ENCODE results near the gene COL4A3. TPM values are rescaled to one million over a fixed set of nuclear protein-coding genes. Genes with fewer than 3 reads are reported as not detected.

COL4A3 gene
- total RNA-seq, 6 donors from 2014 or later: 32.9 to 129 (median 60.6) TPM

- H3K9me3 ChIP-seq: no peaks in the 10 kb centered on the region
- peak within 1 kb of the TSS; percentile 88 to 94 (median 90) for H3K27ac ChIP-seq
- TF ChIP-seq EP300 (IDR thresholded peaks at IDR 0.05) (peak in 2 of 4 donors; percentile 19 to 80), POLR2AphosphoS5 (IDR thresholded peaks at IDR 0.05) (peak; percentile 95 to 97), CTCF (IDR thresholded peaks at IDR 0.05) (peak in 1 of 6 experiments; percentile 34), POLR2A (IDR thresholded peaks at IDR 0.05) (peak in 3 of 4 donors; percentile 62 to 84 (median 71))
- H3K4me1 ChIP-seq: peaks cover 12 to 19% (median 17%) of the 10 kb centered on the region in 4 donors
- ATAC-seq (ENCODE audit: low FRiP score in 2 of 2) (peak; percentile 99 to 100), DNase-seq (peak; percentile 94 to 97)
- peaks cover 0 to 6% (median 0%) of the 10 kb centered on the region in 4 donors for H3K36me3 ChIP-seq
- WGBS, 2 donors: 1 to 2% methylated on average over 9 to 36 of the region's 67 CpGs
- no peaks in the 10 kb centered on the region for H3K27me3 ChIP-seq
- H3K4me3 ChIP-seq: peak within 1 kb of the TSS; percentile 68 to 90 (median 82)
Observed at GRCh38 chr2:227324995-227325838, 160.8 kb downstream of the COL4A3 start, which contains the start of gene MFF. Gene MFF (plus strand): TSS chr2:227325251. CDS start chr2:227330666, 5,415 bp downstream.

DNA sequence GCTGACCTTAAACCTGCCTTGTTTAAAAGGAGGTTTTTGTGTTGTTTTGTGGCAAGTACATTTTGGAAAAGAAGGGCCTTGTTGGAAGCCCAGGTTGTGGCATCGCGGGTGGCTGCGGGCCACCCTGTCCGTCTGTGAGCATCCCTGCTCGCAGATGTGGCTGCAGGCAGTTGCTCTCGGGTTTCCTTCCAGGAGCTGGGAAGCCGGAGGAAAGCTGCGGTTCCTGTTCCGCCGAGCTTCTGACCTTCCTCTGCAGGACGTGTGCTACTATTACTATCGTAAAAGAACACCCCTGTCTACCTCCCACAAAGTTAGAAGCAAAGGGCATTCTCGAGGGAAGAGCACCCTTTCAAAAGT is 161.4 kb downstream of the COL4A3 start:
- H3K36me3 ChIP-seq: peaks cover 0 to 10% (median 0%) of the 10 kb centered on the region in 4 donors
- peak overlapping the region; percentile 68 to 90 (median 82) for H3K4me3 ChIP-seq
- ATAC-seq (ENCODE audit: low FRiP score in 2 of 2): peak; percentile 13 to 67
- TF ChIP-seq EP300 (IDR thresholded peaks at IDR 0.05) (no peak), POLR2AphosphoS5 (IDR thresholded peaks at IDR 0.05) (no peak), CTCF (IDR thresholded peaks at IDR 0.05) (no peak), POLR2A (IDR thresholded peaks at IDR 0.05) (no peak)
- H3K4me1 ChIP-seq: peaks cover 12 to 19% (median 17%) of the 10 kb centered on the region in 4 donors
- 0% methylated on average over 9 to 13 of the region's 13 CpGs for WGBS, 2 donors
- H3K27me3 ChIP-seq: no peaks in the 10 kb centered on the region
- peak; percentile 44 to 79 for DNase-seq
- H3K27ac ChIP-seq: peak overlapping the region; percentile 88 to 94 (median 90)
- H3K9me3 ChIP-seq: no peaks in the 10 kb centered on the region

DNA sequence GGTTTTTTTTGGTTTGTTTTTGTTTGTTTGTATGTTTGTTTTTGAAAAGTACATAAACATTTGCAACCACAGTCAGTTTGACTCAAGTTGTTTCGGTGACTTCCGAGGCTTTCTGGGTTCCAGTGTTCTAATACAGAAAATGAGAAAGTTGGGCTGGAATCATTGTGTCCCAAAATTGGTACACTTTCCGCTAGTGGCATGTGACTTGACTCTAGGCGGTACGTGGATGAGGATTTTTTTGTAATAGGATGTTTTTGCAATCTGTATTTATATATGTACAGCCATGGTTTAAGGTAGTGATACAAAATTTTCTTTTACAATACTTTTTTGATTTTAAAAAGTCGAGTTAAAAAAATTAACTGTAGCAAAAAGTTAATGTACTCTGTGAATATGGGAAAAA is 162.4 kb downstream of the COL4A3 start:
- Histone ChIP-seq H3K4me1 (peaks cover 12 to 19% (median 17%) of the 10 kb centered on the region in 4 donors), H3K36me3 (peaks cover 0 to 18% (median 0%) of the 10 kb centered on the region in 4 donors), H3K4me3 (peak overlapping the region in 1 of 4 donors; percentile 90), H3K27ac (no peak overlapping the region), H3K27me3 (no peaks in the 10 kb centered on the region), H3K9me3 (no peaks in the 10 kb centered on the region)
- no peak for ATAC-seq (ENCODE audit: low FRiP score in 2 of 2)
- WGBS, 2 donors: 89 to 93% methylated on average over 6 of the region's 6 CpGs
- DNase-seq: no peak
- no peak for TF ChIP-seq POLR2AphosphoS5 (IDR thresholded peaks at IDR 0.05)
- no peak for TF ChIP-seq POLR2A (IDR thresholded peaks at IDR 0.05)
- no peak for TF ChIP-seq CTCF (IDR thresholded peaks at IDR 0.05)
- TF ChIP-seq EP300 (IDR thresholded peaks at IDR 0.05): no peak

- peaks cover 3 to 67% (median 20%) of the 10 kb centered on the region in 4 donors for H3K36me3 ChIP-seq
- WGBS, 2 donors: 89 to 94% methylated on average over 1 of the region's 1 CpG
- TF ChIP-seq POLR2A (IDR thresholded peaks at IDR 0.05) (no peak), CTCF (IDR thresholded peaks at IDR 0.05) (no peak), POLR2AphosphoS5 (IDR thresholded peaks at IDR 0.05) (no peak), EP300 (IDR thresholded peaks at IDR 0.05) (no peak)
- no peak for DNase-seq
- H3K4me3 ChIP-seq: no peak overlapping the region
- no peak for ATAC-seq (ENCODE audit: low FRiP score in 2 of 2)
- no peaks in the 10 kb centered on the region for H3K4me1 ChIP-seq
- H3K9me3 ChIP-seq: no peaks in the 10 kb centered on the region
- H3K27ac ChIP-seq: no peak overlapping the region
- H3K27me3 ChIP-seq: no peaks in the 10 kb centered on the region
Observed at GRCh38 chr2:227335713-227336112, 171.3 kb downstream of the COL4A3 start.
